ENCODE data around the gene SLC16A7.
A peak's percentile ranks its signal among the peaks of the same experiment; 100 is the strongest.

SLC16A7 gene

DNA sequence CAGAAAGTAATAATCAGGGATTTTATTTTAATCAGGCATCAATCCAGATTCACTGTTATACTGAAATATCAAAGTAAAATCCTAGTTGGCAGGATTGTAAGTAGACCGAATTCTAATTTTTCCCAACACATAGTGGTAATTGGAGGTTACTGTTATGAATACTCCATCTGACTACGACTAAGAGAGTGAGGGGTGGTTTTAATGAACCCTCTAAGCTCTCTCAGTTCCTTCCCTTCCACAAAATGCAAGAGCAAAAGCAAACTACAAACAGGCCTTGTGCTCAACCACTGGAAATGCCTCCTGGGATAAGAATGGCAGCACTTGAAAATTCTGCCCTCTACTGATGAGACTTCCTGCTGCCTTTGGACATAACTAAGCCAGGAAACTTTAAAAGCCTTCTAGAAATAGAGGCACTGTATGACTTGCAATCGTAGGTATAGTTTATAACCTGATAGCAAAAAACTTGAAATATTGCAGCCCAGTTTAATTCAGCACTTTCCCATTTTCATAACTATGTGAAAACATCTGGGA lies 184.8 kb downstream of the SLC16A7 start:
- TF ChIP-seq SPI1 (IDR thresholded peaks at IDR 0.05; ENCODE audit: low read depth, low read length) (peak; percentile 26; the same call in 1 of the 2 replicates), POLR2A (IDR thresholded peaks at IDR 0.05; ENCODE audit: low read depth, low read length) (no peak)

DNA sequence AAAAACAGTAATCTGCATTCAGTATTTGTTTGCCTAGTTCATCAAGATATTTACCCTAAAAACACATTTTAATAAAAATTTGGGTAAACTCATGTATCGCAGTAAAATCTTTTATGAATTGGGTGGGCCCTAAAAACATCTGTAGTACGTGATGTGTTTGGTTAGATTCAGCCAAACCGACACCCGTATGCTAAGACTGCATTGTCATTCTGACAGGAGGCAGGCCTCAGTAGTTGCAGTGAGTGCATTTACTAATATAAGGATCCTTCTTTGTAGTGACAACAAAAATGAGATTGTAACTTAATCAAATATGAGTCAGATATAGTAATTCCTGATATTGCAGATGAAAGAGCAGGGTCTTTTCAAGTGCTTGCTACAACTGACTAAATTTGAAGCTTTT lies 191.8 kb downstream of the SLC16A7 start:
- DNase-seq (ENCODE audit: insufficient read length, low spot score) (no peak), FAIRE-seq (no peak)
- TF ChIP-seq POLR2A (IDR thresholded peaks at IDR 0.05; ENCODE audit: low read depth, low read length) = no peak
- TF ChIP-seq PAX5 (IDR thresholded peaks at IDR 0.05; ENCODE audit: insufficient read depth, low read length, severe bottlenecking) = no peak
- TF ChIP-seq TAF1 (IDR thresholded peaks at IDR 0.05; ENCODE audit: low read depth, low read length) = no peak
- TF ChIP-seq SPI1 (IDR thresholded peaks at IDR 0.05; ENCODE audit: low read depth, low read length) = no peak
- no peak for TF ChIP-seq POLR2AphosphoS5 (IDR thresholded peaks at IDR 0.05; ENCODE audit: low read depth, low read length)
- TF ChIP-seq POU2F2 (IDR thresholded peaks at IDR 0.05; ENCODE audit: low read depth, low read length) = no peak

More for the DNA sequence above, 184.8 kb downstream of the SLC16A7 start:
- FAIRE-seq (no peak), DNase-seq (ENCODE audit: insufficient read length, low spot score) (no peak)

DNA sequence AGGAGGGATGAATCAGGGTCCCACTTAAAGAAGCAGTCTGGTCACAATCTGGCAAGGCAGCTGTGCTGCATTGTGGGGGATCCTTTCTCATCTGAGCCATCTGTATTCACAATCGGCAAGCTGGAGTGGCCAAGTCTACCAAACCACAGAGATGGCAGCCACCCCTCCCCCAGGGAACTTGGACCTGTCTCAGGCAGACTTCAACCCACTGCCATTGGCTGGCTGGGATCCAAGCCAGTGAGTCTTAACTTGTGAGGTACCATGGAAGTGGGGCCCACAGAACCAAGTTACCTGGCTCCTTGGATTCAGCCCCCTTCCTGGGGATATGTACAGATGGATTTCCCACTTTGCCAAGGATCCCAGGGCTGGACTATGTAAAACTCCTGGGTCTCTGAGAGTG lies 196.8 kb downstream of the SLC16A7 start:
- DNase-seq (ENCODE audit: insufficient read length, low spot score) = no peak
- no peak for TF ChIP-seq POLR2AphosphoS5 (IDR thresholded peaks at IDR 0.05; ENCODE audit: low read depth, low read length)
- TF ChIP-seq PAX5 (IDR thresholded peaks at IDR 0.05; ENCODE audit: insufficient read depth, low read length, severe bottlenecking) = no peak
- no peak for TF ChIP-seq POLR2A (IDR thresholded peaks at IDR 0.05; ENCODE audit: low read depth, low read length)
- no peak for TF ChIP-seq TAF1 (IDR thresholded peaks at IDR 0.05; ENCODE audit: low read depth, low read length)
- no peak for TF ChIP-seq SPI1 (IDR thresholded peaks at IDR 0.05; ENCODE audit: low read depth, low read length)
- no peak for FAIRE-seq

DNA sequence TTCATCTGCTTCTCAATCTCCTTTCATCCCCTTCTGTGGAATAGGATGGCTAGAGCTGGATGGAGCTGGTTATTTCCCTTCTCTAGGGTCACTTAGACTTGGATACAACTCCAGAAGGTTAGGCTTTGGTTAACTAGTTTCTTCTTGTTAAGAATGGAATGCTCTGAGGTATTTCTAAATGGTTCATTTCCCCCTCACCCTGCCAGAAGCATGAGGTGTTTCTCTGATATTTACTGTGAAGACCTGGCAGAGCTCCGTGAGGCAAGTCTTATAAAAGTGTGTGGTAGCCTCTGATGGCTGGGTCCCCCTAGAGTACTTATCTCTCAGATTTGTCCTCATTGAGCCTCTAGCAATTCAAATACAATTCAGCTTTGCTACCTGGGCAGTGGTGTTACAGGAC lies 207.9 kb downstream of the SLC16A7 start:
- DNase-seq (ENCODE audit: insufficient read length, low spot score) (no peak), FAIRE-seq (no peak)
- TF ChIP-seq POLR2AphosphoS5 (IDR thresholded peaks at IDR 0.05; ENCODE audit: low read depth, low read length) (no peak), PAX5 (IDR thresholded peaks at IDR 0.05; ENCODE audit: insufficient read depth, low read length, severe bottlenecking) (no peak), SPI1 (IDR thresholded peaks at IDR 0.05; ENCODE audit: low read depth, low read length) (no peak), POU2F2 (IDR thresholded peaks at IDR 0.05; ENCODE audit: low read depth, low read length) (no peak), TAF1 (IDR thresholded peaks at IDR 0.05; ENCODE audit: low read depth, low read length) (no peak), POLR2A (IDR thresholded peaks at IDR 0.05; ENCODE audit: low read depth, low read length) (no peak)

DNA sequence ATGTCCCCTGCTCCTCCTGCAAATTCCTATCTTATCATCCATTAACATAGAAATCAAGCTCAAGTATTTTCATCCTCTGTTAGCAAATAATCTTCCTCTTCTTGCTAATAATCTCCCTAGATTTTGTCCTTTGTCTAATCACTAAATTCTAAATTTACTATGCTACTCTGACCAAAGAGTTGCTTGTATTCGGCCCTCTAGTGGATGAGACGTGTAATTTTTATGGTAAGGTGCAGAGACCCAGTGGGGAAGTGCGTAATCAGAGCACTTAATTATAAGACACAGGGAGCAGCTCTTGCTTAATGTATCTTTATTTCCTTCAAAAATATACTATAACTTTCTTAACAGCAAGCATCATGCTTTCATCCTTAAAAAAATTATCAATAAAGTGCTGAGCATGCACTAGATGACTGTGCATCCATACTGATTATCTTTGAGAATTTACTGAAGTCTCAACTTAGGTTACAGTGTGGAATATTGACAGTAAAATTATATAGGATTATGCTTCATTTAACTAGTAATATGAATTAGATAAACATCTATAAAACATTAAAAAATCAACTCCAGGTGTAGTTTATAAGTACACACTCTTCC lies 212.6 kb downstream of the SLC16A7 start:
- no peak for TF ChIP-seq PAX5 (IDR thresholded peaks at IDR 0.05; ENCODE audit: insufficient read depth, low read length, severe bottlenecking)
- TF ChIP-seq SPI1 (IDR thresholded peaks at IDR 0.05; ENCODE audit: low read depth, low read length) = peak; percentile 64
- peak; percentile 55 for FAIRE-seq
- DNase-seq (ENCODE audit: insufficient read length, low spot score) = peak; percentile 10

DNA sequence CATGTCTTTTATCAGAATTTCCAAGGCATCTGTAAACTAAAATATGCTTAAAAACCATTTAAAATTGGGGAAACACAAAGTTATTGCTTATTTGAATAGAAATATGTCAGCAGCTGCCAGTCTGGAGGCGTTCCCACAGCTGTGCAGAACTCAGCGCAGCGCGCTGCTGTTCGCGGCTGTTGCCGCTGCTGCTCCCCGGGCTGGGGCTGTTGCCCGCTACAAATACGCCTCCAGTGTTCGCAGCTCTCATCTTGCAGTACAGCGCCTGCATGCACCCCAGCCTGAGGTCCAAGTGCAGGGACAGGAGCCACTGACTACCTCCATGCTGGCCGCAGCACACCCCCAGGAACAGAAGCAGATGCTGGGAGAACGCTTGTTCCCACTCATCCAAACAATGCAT lies 216.2 kb downstream of the SLC16A7 start:
- DNase-seq (ENCODE audit: insufficient read length, low spot score) (no peak), FAIRE-seq (no peak)
- TF ChIP-seq SPI1 (IDR thresholded peaks at IDR 0.05; ENCODE audit: low read depth, low read length) (no peak), POU2F2 (IDR thresholded peaks at IDR 0.05; ENCODE audit: low read depth, low read length) (no peak), TAF1 (IDR thresholded peaks at IDR 0.05; ENCODE audit: low read depth, low read length) (no peak), POLR2A (IDR thresholded peaks at IDR 0.05; ENCODE audit: low read depth, low read length) (no peak), PAX5 (IDR thresholded peaks at IDR 0.05; ENCODE audit: insufficient read depth, low read length, severe bottlenecking) (no peak), POLR2AphosphoS5 (IDR thresholded peaks at IDR 0.05; ENCODE audit: low read depth, low read length) (no peak)

DNA sequence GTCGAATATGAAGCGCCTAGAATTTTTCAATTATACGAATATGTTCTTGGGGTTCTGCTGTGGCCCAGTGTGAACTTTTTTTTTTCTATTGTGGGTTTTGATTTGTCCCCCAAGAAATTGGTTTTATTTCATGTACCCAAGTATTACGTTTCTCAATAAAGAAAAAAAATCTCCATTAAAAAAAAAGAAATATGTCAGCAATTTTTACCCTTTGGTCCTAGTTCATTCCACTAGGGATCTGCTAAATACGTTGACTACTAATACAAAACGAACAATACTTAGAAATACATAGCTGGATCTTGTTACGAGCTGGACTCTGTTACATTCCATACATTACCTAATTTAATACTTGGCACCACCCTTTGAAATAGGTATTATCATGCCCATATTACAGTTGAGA lies 216.9 kb downstream of the SLC16A7 start:
- TF ChIP-seq POU2F2 (IDR thresholded peaks at IDR 0.05; ENCODE audit: low read depth, low read length) (no peak), TAF1 (IDR thresholded peaks at IDR 0.05; ENCODE audit: low read depth, low read length) (no peak), POLR2A (IDR thresholded peaks at IDR 0.05; ENCODE audit: low read depth, low read length) (no peak), SPI1 (IDR thresholded peaks at IDR 0.05; ENCODE audit: low read depth, low read length) (no peak), POLR2AphosphoS5 (IDR thresholded peaks at IDR 0.05; ENCODE audit: low read depth, low read length) (no peak), PAX5 (IDR thresholded peaks at IDR 0.05; ENCODE audit: insufficient read depth, low read length, severe bottlenecking) (no peak)
- FAIRE-seq (no peak), DNase-seq (ENCODE audit: insufficient read length, low spot score) (no peak)

DNA sequence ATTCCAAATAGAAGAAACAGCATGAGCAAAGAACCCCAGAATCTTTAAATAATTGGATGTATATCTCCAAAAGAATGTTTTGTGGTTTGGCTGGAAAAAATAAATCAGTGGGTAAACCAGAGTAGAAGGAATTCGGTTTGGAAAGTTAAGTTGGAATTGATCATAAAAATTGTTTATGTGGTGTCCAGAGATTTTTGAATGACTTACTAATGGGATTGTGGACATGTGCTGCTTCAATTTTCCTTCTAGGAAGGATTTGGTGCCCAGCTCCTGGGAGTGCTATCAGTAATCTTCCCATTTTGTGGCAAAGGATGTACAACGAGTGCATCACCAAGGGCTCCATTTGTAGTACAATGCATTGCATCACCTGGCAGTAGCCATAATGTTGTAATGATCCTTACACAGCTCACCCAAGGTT lies 224.8 kb downstream of the SLC16A7 start:
- FAIRE-seq = no peak
- TF ChIP-seq TAF1 (IDR thresholded peaks at IDR 0.05; ENCODE audit: low read depth, low read length) = no peak
- DNase-seq (ENCODE audit: insufficient read length, low spot score) = no peak

DNA sequence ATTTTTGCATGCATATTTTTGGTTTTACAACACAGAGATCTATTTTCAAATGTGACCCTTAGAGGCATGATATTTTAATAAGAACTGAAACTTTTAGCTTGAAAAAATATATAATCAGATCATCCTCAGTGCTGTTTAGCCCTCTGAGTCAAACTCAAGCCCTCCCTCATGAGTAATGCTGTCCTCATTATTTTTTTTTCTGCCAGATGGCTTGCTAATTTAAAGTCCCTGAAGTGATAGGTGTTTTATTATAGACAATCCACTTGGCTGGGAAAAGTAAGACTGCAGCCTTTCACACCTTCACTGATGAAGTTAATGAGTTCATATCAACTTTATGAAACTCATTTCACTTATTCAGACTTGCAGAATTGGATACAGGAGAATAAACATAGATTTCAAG lies 227.7 kb downstream of the SLC16A7 start:
- DNase-seq (ENCODE audit: insufficient read length, low spot score) (no peak), FAIRE-seq (no peak)
- no peak for TF ChIP-seq POLR2AphosphoS5 (IDR thresholded peaks at IDR 0.05; ENCODE audit: low read depth, low read length)
- no peak for TF ChIP-seq PAX5 (IDR thresholded peaks at IDR 0.05; ENCODE audit: insufficient read depth, low read length, severe bottlenecking)
- no peak for TF ChIP-seq TAF1 (IDR thresholded peaks at IDR 0.05; ENCODE audit: low read depth, low read length)
- no peak for TF ChIP-seq POU2F2 (IDR thresholded peaks at IDR 0.05; ENCODE audit: low read depth, low read length)
- no peak for TF ChIP-seq POLR2A (IDR thresholded peaks at IDR 0.05; ENCODE audit: low read depth, low read length)
- TF ChIP-seq SPI1 (IDR thresholded peaks at IDR 0.05; ENCODE audit: low read depth, low read length) = no peak

DNA sequence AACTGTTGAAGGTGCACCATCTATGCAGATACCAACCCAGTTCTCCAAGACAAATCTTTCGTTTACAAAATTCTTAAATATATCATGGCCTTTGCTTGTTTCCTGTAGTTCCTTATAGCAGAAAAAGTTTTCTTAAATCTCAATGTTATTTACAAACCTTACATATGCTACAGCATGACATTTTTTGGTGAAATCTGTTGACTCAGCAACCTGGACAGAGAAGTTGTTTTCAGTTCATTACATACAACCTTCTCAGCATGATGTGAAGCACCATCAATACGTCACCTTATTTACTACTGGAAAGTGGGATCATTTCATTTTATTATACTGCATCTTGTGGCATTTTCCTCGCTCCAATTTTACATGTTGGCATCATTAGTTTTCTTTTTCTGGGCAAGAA lies 231.9 kb downstream of the SLC16A7 start:
- FAIRE-seq (no peak), DNase-seq (ENCODE audit: insufficient read length, low spot score) (no peak)
- TF ChIP-seq POU2F2 (IDR thresholded peaks at IDR 0.05; ENCODE audit: low read depth, low read length) = no peak
- no peak for TF ChIP-seq PAX5 (IDR thresholded peaks at IDR 0.05; ENCODE audit: insufficient read depth, low read length, severe bottlenecking)
- no peak for TF ChIP-seq SPI1 (IDR thresholded peaks at IDR 0.05; ENCODE audit: low read depth, low read length)
- no peak for TF ChIP-seq POLR2A (IDR thresholded peaks at IDR 0.05; ENCODE audit: low read depth, low read length)
- TF ChIP-seq TAF1 (IDR thresholded peaks at IDR 0.05; ENCODE audit: low read depth, low read length) = no peak
- TF ChIP-seq POLR2AphosphoS5 (IDR thresholded peaks at IDR 0.05; ENCODE audit: low read depth, low read length) = no peak
